HG03378 (cell line): ENCODE results near the gene NFATC3.
A peak's percentile ranks its signal among the peaks of the same experiment; 100 is the strongest.

Source experiments
- ATAC-seq: cut with Tn5 transposase; IDR thresholded peaks from one replicate; pipeline ENCODE4 v1.9.1; 2021; ENCODE audit warnings: mild to moderate bottlenecking, moderate library complexity; ENCODE audit not compliant: unreplicated experiment

NFATC3 gene

GRCh38 chr16:68228652-68229051, 143.5 kb downstream of the NFATC3 start:
- ATAC-seq = no peak

GRCh38 chr16:68229431-68230175, 144.4 kb downstream of the NFATC3 start:
- ATAC-seq = no peak

DNA sequence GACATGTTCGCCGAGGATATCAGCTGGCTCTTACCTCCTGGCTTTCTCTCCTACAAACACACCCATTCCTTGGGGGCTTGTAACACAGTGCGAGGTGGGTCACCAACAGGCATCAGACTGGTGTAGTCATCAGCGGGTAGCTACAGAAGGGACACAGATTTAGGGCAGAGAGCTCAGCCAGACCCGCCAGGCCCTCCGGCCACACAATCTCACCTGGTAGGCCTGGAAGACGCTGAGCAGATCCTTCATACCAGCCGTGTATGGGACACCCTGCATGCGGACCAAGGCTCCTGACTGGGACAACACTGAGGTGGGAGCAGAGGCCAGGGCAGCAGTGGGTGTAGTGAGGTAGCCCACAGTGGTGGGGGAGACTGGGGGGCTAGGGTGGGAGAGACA, 145.0 kb downstream of the NFATC3 start:
- ATAC-seq = no peak

DNA sequence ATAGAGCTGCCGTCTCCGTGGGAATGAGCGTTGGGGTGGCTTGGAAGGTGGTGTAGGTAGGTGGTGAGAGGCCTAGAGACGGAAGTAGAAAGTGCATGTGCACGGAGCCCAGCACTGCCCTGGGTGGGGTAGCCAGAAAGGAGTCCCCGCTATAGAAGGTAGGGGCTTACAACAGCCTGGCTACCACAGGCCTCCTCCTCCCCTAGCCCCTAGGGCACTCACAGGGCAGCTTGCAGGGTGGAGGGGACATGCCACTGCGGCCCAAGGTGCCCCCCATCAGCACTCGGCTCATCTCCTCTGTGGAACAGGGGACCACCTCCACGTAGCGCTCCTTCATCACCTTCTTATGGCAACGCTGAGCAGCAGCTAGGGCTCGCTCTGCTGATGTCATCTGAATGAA, 145.8 kb downstream of the NFATC3 start:
- no peak for ATAC-seq

DNA sequence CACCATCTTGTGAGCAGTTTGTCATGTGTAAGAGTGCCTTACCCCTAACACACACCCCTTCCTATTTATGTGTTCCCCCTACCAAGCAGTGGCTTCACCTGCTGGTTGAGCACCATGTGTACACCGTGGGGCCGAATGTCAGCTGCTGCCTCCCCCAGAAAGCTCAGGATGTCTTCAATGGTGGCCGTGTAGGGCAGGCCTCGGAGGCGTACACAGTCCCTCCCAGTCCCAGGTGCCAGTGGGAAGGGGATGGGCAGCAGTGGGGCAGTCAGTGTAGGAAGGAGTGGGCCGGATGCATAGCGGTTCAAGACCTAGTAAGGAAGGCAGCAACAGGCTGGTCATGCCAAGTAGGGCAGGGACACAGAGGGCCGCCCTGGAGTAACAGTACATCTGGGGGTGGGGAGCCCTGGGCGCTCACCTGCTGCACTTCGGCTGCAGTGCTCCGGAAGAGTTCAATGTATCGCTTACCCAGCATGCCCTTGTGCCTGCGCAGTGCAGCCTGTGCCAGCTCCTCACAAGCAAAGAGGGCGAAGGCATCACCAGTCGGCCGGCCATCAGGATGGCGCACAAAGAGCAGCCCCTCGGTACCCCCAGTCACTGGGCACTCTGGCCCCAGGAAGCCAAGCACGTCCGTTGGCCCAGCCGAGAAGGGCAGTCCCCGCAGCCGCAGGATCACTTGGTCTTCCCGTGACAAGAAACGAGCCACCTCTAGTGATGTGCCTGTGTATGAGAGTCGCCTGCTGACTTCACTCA, 146.4 kb downstream of the NFATC3 start:
- no peak for ATAC-seq

- ATAC-seq = no peak
These were observed 147.2 kb downstream of the NFATC3 start for GRCh38 chr16:68232335-68232734.

DNA sequence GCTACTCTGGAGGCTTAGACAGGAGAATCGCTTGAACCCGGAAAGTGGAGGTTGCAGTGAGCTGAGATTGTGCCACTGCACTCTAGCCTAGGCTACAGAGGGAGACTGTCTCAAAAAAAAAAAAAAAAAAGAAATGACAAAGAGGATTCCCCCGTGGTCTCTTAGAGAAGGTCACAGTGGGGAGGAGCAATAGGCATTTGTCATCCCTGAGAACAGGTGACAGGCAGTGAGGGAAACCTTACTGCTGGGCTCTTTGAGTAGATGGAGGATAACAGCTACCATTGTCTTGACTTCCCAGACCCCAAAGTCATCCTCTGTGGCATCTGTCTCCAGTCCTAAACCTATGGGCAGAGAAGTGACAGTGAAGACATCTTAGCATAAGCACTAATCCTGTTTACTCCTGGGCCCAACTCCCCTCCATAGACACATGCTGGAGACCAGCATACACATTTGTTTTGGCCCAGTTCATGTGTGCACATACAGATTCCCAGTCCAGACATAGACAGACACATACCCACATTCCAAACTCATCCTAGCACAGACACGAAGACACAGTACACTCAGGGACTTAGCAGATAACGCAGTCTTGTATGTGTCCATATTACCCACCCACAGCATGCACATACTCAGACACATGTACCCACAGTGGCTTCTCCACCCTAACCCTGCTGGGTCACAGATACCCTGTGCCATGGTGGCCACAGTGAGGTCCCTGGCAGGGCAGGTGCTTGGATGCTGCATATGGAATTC, 148.1 kb downstream of the NFATC3 start:
- ATAC-seq = no peak

- no peak for ATAC-seq
These were observed 148.6 kb downstream of the NFATC3 start for GRCh38 chr16:68233835-68234187.

DNA sequence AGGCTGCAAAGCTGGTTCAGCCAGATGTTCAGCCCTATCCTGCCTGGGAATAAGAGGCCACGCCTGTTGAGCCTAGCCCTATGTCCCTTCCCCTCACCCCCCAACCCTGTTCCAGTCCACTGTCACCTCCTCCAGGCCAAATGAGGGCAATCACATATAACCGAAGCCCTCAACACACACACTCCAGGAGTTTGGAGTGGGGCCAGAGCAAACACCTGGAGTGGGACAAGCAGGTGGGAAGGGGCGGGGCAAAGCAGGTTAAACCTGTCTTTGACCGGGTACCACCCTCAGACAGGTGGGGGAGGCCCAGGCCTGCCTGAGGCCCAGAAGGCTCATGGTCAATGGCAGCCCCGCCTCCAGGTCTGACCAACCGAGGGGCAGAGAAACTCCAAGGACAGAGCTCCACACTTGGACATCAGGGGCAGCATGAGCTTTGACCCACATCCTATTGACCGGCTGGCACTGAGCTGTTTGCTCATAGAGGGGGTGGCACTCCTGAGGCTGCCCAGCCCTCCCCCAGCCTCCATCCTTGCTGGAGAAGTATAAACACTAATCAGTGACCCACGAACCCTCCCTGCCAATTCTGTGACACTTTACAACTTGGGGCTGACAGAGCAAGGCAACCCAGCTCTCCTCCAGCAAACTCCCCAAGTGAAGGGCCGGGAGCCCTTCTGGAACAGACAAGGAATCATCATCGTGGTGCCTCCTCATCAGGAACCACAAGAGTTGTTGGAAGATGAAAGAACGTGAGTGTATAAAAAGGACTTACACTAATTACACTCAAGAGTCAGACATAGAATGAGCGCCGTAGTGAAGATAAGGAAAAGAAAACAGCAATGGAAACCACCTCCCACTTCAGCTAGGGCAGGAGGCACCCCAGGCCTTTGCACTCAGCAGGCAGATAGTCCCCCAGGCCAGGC, 149.3 kb downstream of the NFATC3 start:
- ATAC-seq = no peak

DNA sequence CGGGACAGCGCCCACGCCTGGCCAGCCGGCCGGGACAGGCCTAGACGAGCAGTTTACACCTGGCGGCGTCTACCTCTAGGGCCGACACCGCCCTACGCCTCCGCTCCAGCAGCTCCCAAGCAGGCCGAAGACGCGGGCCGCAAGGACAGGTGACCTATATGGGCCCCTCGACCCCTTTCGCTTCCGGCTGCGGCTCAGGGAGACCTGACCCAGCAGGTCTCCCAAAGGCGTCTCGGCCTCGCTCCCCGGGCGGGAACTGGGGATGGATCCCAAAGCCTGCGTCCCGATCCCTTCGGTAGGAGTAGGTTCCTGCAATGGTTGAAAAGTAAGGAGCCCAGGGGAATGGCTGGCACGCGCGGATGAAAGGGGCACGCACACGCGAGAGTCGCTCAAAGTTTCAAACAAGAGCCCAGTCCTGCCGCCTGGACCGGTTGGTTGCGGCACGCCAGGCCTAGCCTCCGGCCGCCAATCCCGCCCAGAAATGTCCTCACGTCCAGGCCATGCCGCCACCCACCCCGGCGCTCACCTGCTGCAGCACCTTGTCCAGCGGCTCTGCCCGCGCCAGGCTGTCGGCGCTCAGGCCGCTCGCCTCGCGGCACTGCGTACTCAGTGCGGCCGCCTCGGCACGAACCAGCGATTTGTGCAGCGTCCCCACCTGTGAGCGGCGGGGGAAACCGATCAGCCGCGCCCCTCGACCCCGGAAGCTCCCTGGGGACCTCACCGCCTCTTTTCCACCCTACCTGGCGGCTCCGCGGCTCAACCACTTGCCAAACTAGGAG, 150.1 kb downstream of the NFATC3 start:
- no peak for ATAC-seq

DNA sequence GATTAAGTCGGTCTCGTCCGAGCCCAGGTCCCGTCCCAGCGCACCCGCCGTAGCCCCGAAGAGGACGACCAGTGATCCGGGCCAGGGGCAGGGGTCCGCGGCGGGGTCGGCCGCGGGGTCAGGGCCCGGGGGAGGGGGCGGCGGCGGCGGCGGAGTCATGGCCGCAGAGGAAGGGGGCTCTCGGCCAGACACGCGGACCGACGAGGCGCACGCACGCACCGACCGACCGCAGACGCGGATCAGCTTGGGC, 150.6 kb downstream of the NFATC3 start, which contains the start of gene ESRP2:
TSS of gene ESRP2 (minus strand) at position 241 of the 250 bp plus-strand sequence. CDS start at position 159, 82 bp downstream.
- ATAC-seq = no peak

DNA sequence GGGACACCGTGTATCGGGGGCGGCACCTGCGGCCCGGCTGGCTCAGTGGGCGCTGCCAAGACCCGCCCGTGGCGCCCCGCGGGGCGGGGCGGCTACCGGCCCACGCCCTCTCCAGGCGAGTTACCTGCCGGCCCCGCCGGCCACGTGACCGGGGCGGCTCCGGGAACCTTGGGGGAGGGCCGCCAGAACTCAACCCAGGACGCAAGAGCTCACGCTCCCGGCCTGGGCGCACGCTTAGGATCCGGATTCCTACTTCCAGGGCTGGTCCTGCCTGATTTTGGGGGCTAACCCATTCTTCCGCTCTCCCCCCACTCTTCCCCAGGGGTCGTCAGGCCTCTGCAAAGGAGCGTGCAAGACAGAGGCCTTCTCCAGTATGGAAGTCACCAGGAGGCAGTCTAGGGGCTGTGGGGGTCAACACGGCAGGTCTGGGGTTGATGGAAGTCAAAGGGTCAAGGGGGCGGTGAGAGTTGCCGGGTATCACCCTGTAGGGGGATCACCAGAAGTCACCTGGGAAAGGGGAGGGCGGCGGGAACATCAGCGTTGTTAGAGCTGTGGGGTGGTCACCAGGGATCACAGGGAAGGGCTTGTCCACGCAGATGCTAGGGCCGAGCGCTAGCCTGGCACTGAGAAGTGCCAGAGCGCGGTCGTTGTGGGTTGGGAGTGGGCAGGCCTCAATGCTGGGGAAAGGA, 151.1 kb downstream of the NFATC3 start:
- ATAC-seq = no peak

DNA sequence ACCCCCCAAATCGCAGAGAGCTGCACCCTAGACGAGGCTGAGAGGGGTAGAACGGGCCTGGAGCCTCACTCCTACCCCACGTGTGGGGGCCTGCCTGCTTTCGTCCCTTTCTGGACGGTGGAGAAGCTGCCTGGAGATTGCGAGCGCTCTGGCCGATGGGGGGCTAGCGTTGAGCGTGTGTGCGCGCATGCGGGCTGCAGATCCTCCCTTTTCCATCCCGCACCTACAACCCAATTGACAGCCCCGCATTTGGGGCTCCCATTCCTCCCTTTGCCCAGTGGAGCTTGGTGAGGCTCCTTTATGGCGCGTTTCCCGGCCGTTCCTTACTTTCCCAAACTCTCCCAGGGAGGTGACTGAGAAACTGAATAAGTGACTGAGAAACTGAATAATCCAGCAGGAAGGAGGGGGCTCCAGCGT, 151.7 kb downstream of the NFATC3 start:
- no peak for ATAC-seq

- ATAC-seq = peak; percentile 77
These were observed 152.3 kb downstream of the NFATC3 start for GRCh38 chr16:68237243-68238028.

DNA sequence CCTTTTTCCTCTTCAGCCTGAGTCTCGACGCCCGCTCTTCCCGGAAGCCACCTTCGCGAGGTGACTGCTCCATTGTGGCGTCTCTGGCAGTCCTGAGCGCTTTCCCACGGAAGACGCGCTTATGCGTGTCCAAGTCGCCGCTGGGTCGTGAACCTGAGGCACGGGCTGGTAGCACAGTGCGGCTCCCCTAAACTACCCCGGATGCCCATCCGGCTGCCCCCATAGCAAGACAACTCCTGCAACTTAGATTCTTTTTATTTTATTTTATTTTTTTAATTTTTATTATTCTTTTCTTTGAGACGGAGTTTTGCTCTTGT, 152.8 kb downstream of the NFATC3 start:
- ATAC-seq = no peak

DNA sequence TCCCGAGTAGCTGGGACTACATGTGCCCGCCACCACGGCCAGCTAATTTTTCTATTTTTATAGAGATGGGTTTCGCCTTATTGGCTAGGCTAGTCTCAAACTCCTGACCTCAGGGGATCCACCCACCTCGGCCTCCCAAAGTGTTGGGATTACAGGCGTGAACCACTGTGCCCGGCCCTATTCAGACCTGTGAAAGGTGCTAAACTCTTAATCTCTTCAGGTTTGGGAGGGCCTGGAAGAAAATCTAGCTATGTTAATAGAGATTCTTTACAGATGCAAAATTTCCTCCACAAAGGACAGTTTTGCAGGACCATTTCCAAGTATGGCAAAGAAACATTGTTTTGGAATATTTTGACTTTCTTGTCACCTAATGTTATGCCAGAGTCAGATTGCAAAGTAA, 156.9 kb downstream of the NFATC3 start:
- no peak for ATAC-seq

DNA sequence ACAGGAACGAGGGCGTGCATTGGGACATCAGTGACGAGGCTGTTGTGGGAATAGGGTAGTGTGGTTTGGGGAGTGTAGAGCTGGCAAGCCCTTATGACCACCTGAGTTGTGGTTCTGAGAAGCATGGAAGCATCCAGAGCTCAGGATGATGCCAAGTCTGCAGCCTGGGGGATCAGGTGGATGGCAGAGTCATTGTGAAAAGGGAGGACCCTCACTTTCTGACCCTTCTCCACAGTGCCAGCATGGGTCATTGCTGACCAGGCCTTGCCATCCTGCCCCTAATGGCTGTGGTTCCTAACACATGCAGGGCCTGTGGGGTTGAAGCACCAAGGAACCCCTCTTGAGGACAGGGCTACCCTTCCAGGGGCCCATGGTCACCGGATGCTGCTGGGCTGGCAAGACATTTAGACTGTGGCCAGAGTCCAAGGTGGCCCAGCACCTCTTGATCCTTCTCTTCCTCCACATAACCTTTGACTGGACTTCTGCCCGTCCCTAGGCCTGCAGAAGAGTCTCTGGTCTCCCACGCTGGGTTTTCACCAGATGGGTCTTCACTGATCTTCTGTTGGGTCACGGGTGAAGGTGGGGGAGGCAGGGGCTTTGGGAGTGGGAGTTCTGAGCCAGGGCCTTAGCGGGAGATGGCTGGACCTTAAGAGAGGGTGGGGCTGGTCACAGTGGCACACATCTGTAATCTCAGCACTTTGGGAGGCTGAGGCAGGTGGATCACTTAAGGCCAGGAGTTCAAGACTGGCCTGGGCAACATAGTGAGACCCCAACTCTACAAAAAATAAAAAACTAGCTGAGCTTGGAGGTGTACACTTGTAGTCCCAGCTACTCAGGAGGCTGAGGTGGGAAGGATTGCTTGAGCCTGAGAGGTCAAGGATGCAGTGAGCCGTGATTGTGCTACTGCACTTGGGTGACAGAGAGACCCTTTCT, 158.0 kb downstream of the NFATC3 start:
- ATAC-seq = no peak

GRCh38 chr16:68244481-68244902, 159.3 kb downstream of the NFATC3 start:
- no peak for ATAC-seq
